ENCODE data around the gene DDX27. TPM values are rescaled to one million over a fixed set of nuclear protein-coding genes. Genes with fewer than 3 reads are reported as not detected.
"Not testable (repeated sequence)": the region's sequence is repeated elsewhere in the genome, so short reads cannot be mapped to it uniquely, and the experiment has no call there.

DDX27 gene
- total RNA-seq, 1 donor from 2014 or later = 23.3 TPM

- Mint-ChIP-seq H3K27ac (ENCODE audit: unreplicated experiment) (no peak overlapping the region), H3K4me3 (ENCODE audit: unreplicated experiment) (no peak overlapping the region), H3K4me1 (ENCODE audit: low read depth) (peaks cover 9% of the 10 kb centered on the region), H3K27me3 (ENCODE audit: low read depth) (no peaks in the 10 kb centered on the region), H3K36me3 (ENCODE audit: low read depth) (peaks cover 7% of the 10 kb centered on the region), H3K9me3 (ENCODE audit: low read depth) (no peaks in the 10 kb centered on the region)
- no peak for DNase-seq (ENCODE audit: low spot score)
- TF ChIP-seq, protein P1, sequence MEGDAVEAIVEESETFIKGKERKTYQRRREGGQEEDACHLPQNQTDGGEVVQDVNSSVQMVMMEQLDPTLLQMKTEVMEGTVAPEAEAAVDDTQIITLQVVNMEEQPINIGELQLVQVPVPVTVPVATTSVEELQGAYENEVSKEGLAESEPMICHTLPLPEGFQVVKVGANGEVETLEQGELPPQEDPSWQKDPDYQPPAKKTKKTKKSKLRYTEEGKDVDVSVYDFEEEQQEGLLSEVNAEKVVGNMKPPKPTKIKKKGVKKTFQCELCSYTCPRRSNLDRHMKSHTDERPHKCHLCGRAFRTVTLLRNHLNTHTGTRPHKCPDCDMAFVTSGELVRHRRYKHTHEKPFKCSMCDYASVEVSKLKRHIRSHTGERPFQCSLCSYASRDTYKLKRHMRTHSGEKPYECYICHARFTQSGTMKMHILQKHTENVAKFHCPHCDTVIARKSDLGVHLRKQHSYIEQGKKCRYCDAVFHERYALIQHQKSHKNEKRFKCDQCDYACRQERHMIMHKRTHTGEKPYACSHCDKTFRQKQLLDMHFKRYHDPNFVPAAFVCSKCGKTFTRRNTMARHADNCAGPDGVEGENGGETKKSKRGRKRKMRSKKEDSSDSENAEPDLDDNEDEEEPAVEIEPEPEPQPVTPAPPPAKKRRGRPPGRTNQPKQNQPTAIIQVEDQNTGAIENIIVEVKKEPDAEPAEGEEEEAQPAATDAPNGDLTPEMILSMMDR (IDR thresholded peaks at IDR 0.05) = no peak
These were observed 45.0 kb upstream of the DDX27 start for GRCh38 chr20:49174183-49174582.

DNA sequence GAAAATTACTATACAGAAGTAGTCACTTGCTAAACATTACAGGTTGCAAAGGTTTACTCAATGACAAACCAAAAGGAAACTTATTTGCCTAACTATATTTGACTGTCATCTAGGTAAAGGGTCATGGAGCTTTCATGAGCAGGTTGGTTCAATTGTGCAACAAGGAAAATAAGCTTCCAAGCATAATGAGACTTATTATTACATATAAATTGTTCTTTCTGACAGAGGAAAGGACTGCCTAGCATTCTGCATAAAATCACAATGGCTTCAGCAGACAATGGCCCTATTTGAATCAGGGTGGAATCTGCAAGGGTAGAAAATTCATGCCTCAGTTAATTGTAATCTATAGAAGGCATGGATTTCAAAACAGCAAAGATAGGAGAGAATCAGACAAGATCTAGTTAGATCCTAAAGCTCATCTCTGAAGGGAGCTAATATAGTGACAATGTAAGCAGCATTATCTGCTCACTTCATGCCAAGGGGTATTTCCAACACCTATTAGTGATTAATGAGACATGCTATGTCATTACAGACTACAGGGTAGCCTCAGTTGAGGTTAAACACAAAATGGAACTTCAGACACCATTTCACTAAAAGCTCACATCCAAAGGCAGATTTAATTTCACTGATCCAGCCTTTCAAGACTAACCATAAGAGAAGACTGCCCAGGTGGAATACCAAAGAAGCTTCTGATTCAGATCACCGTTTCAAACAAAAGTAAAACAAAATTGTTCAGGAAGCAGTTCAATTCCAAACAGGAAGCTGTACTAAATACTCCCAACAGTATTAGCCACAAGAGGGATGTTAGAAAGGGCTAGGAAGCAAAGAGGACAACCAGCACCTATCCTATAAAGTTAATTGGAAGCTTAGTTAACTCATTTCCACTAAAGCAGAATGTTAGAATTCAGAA, 39.6 kb upstream of the DDX27 start:
- TF ChIP-seq, protein P1 (IDR thresholded peaks at IDR 0.05) = no peak
- no peak for DNase-seq (ENCODE audit: low spot score)
- no peak overlapping the region for H3K4me3 Mint-ChIP-seq (ENCODE audit: unreplicated experiment)
- peaks cover 35% of the 10 kb centered on the region for H3K4me1 Mint-ChIP-seq (ENCODE audit: low read depth)
- H3K27me3 Mint-ChIP-seq (ENCODE audit: low read depth) = no peaks in the 10 kb centered on the region
- peaks cover 1% of the 10 kb centered on the region for H3K36me3 Mint-ChIP-seq (ENCODE audit: low read depth)
- H3K27ac Mint-ChIP-seq (ENCODE audit: unreplicated experiment) = no peak overlapping the region
- no peaks in the 10 kb centered on the region for H3K9me3 Mint-ChIP-seq (ENCODE audit: low read depth)

DNA sequence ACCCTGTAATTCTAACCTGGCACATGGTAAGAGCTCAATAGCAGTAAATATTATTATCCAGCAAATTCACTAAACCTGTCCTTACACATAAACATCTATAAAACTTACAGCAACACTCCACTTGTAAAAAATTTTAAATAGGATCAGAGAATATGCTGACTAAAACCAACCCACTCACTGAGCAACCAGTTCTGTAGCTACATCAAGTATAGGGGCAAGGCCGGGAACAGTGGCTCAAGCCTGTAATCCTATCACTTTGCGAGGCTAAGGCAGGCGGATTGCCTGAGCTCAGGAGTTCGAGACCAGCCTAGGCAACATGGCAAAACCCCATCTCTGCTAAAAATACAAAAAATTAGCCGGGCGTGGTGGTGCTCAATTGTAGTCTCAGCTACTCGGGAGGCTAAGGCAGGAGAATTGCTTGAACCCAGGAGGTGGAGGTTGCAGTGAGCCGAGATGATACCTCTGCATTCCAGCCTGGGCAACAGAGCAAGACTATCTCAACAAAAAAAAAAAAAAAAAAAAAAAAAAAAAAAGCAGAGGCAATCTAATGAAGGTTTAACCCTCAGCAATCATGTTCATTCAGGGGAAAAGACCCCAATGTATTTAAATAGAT, 37.8 kb upstream of the DDX27 start:
- no peak overlapping the region for H3K4me3 Mint-ChIP-seq (ENCODE audit: unreplicated experiment)
- no peak overlapping the region for H3K27ac Mint-ChIP-seq (ENCODE audit: unreplicated experiment)
- H3K27me3 Mint-ChIP-seq (ENCODE audit: low read depth) = no peaks in the 10 kb centered on the region
- TF ChIP-seq, protein P1 (IDR thresholded peaks at IDR 0.05) = no peak
- peaks cover 1% of the 10 kb centered on the region for H3K36me3 Mint-ChIP-seq (ENCODE audit: low read depth)
- peaks cover 50% of the 10 kb centered on the region for H3K4me1 Mint-ChIP-seq (ENCODE audit: low read depth)
- DNase-seq (ENCODE audit: low spot score) = no peak
- H3K9me3 Mint-ChIP-seq (ENCODE audit: low read depth) = no peaks in the 10 kb centered on the region

GRCh38 chr20:49183444-49183843, 35.8 kb upstream of the DDX27 start:
- H3K9me3 Mint-ChIP-seq (ENCODE audit: low read depth) = no peaks in the 10 kb centered on the region
- no peaks in the 10 kb centered on the region for H3K36me3 Mint-ChIP-seq (ENCODE audit: low read depth)
- no peak overlapping the region for H3K4me3 Mint-ChIP-seq (ENCODE audit: unreplicated experiment)
- H3K4me1 Mint-ChIP-seq (ENCODE audit: low read depth) = peaks cover 56% of the 10 kb centered on the region
- H3K27me3 Mint-ChIP-seq (ENCODE audit: low read depth) = no peaks in the 10 kb centered on the region
- TF ChIP-seq, protein P1 (IDR thresholded peaks at IDR 0.05) = no peak
- H3K27ac Mint-ChIP-seq (ENCODE audit: unreplicated experiment) = peak overlapping the region; percentile 2
- no peak for DNase-seq (ENCODE audit: low spot score)

DNA sequence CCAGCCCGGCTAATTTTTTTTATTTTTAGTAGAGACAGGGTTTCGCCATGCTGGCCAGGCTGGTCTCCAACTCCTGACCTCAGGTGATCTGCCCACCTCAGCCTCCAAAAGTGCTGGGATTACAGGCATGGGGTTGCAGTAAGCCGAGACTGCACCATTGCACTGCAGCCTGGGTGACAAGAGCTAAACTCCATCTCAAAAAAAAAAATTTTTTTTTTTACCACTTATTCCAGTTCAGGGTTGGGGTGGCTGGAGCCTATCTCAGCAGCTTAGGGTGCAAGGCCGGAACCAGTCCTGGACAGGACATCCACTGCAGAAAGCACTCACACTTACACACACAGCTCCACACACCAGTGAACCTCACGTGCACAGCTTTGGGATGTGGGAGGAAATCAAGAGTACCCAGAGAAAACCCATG, 35.1 kb upstream of the DDX27 start:
- H3K4me3 Mint-ChIP-seq (ENCODE audit: unreplicated experiment); DNase-seq (ENCODE audit: low spot score); H3K9me3 Mint-ChIP-seq (ENCODE audit: low read depth); H3K36me3 Mint-ChIP-seq (ENCODE audit: low read depth); H3K27me3 Mint-ChIP-seq (ENCODE audit: low read depth); H3K27ac Mint-ChIP-seq (ENCODE audit: unreplicated experiment): not testable (repeated sequence)
- peaks cover 59% of the 10 kb centered on the region for H3K4me1 Mint-ChIP-seq (ENCODE audit: low read depth)
